ES-I3 (cell line): ENCODE data around the gene GRID1.

Experiments used
- H3K36me3 ChIP-seq: 2 replicates; pipeline ENCODE4 v1.6.1; 2013; ENCODE audit warnings: mild to moderate bottlenecking, low read length, control low read depth, moderate library complexity; ENCODE audit not compliant: insufficient read depth
- H3K4me1 ChIP-seq: 2 replicates; pipeline ENCODE4 v1.6.1; 2013; ENCODE audit warnings: mild to moderate bottlenecking, control low read depth, low read length; ENCODE audit not compliant: insufficient read depth
- H3K9ac ChIP-seq: 2 replicates; pipeline ENCODE4 v1.6.1; 2013; ENCODE audit warnings: low read depth, mild to moderate bottlenecking, low read length, moderate library complexity
- H3K9me3 ChIP-seq: 2 replicates; pipeline ENCODE4 v1.6.1; 2013; ENCODE audit warnings: mild to moderate bottlenecking, low read length, moderate library complexity; ENCODE audit not compliant: control insufficient read depth, insufficient read depth

GRID1 gene

GRCh38 chr10:86301971-86302370, 64.6 kb downstream of the GRID1 start:
- no peaks in the 10 kb centered on the region for H3K36me3 ChIP-seq
- H3K9me3 ChIP-seq = no peaks in the 10 kb centered on the region
- H3K9ac ChIP-seq = no peak overlapping the region

GRCh38 chr10:86300931-86301830, 65.4 kb downstream of the GRID1 start:
- no peaks in the 10 kb centered on the region for H3K4me1 ChIP-seq
- H3K9me3 ChIP-seq = no peaks in the 10 kb centered on the region
- H3K36me3 ChIP-seq = no peaks in the 10 kb centered on the region
- no peak overlapping the region for H3K9ac ChIP-seq

More at GRCh38 chr10:86301971-86302370, 64.6 kb downstream of the GRID1 start:
- no peaks in the 10 kb centered on the region for H3K4me1 ChIP-seq

GRCh38 chr10:86300399-86300925, 66.1 kb downstream of the GRID1 start:
- H3K4me1 ChIP-seq = no peaks in the 10 kb centered on the region
- H3K9ac ChIP-seq = no peak overlapping the region
- H3K36me3 ChIP-seq = no peaks in the 10 kb centered on the region
- H3K9me3 ChIP-seq = no peaks in the 10 kb centered on the region

GRCh38 chr10:86299562-86299961, 67.0 kb downstream of the GRID1 start:
- no peaks in the 10 kb centered on the region for H3K9me3 ChIP-seq
- H3K36me3 ChIP-seq = no peaks in the 10 kb centered on the region
- no peak overlapping the region for H3K9ac ChIP-seq
- H3K4me1 ChIP-seq = no peaks in the 10 kb centered on the region

- no peaks in the 10 kb centered on the region for H3K9me3 ChIP-seq
- H3K4me1 ChIP-seq = peaks cover 6% of the 10 kb centered on the region; the same call in 1 of the 2 replicates
- H3K36me3 ChIP-seq = no peaks in the 10 kb centered on the region
- no peak overlapping the region for H3K9ac ChIP-seq
Measured at GRCh38 chr10:86298501-86299001, 68.0 kb downstream of the GRID1 start.

GRCh38 chr10:86295791-86296190, 70.8 kb downstream of the GRID1 start:
- Histone ChIP-seq H3K9ac (no peak overlapping the region), H3K4me1 (peaks cover 16% of the 10 kb centered on the region; the same call in 1 of the 2 replicates), H3K9me3 (no peaks in the 10 kb centered on the region), H3K36me3 (no peaks in the 10 kb centered on the region)

- Histone ChIP-seq H3K9me3 (no peaks in the 10 kb centered on the region), H3K36me3 (no peaks in the 10 kb centered on the region), H3K4me1 (peaks cover 16% of the 10 kb centered on the region; the same call in 1 of the 2 replicates), H3K9ac (no peak overlapping the region)
Measured at GRCh38 chr10:86295351-86295750, 71.2 kb downstream of the GRID1 start.

GRCh38 chr10:86294346-86295265, 72.0 kb downstream of the GRID1 start:
- H3K9me3 ChIP-seq = no peaks in the 10 kb centered on the region
- no peak overlapping the region for H3K9ac ChIP-seq
- peaks cover 16% of the 10 kb centered on the region; the same call in 1 of the 2 replicates for H3K4me1 ChIP-seq
- no peaks in the 10 kb centered on the region for H3K36me3 ChIP-seq

GRCh38 chr10:86293396-86293791, 73.2 kb downstream of the GRID1 start:
- no peaks in the 10 kb centered on the region for H3K36me3 ChIP-seq
- H3K9me3 ChIP-seq = no peaks in the 10 kb centered on the region
- no peak overlapping the region for H3K9ac ChIP-seq
- peaks cover 16% of the 10 kb centered on the region; the same call in 1 of the 2 replicates for H3K4me1 ChIP-seq

- H3K4me1 ChIP-seq = peaks cover 16% of the 10 kb centered on the region; the same call in 1 of the 2 replicates
- no peaks in the 10 kb centered on the region for H3K9me3 ChIP-seq
- H3K36me3 ChIP-seq = no peaks in the 10 kb centered on the region
- no peak overlapping the region for H3K9ac ChIP-seq
Measured at GRCh38 chr10:86292462-86293395, 73.9 kb downstream of the GRID1 start.

- Histone ChIP-seq H3K9me3 (no peaks in the 10 kb centered on the region), H3K4me1 (peaks cover 16% of the 10 kb centered on the region; the same call in 1 of the 2 replicates), H3K9ac (no peak overlapping the region), H3K36me3 (no peaks in the 10 kb centered on the region)
Measured at GRCh38 chr10:86291616-86292340, 74.8 kb downstream of the GRID1 start.

GRCh38 chr10:86290933-86291615, 75.5 kb downstream of the GRID1 start:
- no peak overlapping the region for H3K9ac ChIP-seq

More at GRCh38 chr10:86290933-86291615, 75.5 kb downstream of the GRID1 start:
- H3K36me3 ChIP-seq = no peaks in the 10 kb centered on the region
- no peaks in the 10 kb centered on the region for H3K9me3 ChIP-seq
- peaks cover 16% of the 10 kb centered on the region; the same call in 1 of the 2 replicates for H3K4me1 ChIP-seq
